ENCODE measurements around the gene MYO5B.

- TF ChIP-seq CTCF (conservative IDR thresholded peaks at IDR 0.05 in 1 of 2, IDR thresholded peaks at IDR 0.05 in 1 of 2; ENCODE audit: extremely low read depth in 1 of 2, insufficient read depth in 1 of 2, low read depth in 1 of 2, low read length in 2 of 2): no peak
- TF ChIP-seq EZH2 (IDR thresholded peaks at IDR 0.05; ENCODE audit: borderline replicate concordance, low read length): no peak
Observed at GRCh38 chr18:50133526-50133925, 61.4 kb downstream of the MYO5B start.

Data from mammary epithelial cell (primary cell).